WTC11 (cell line): ENCODE measurements around the gene ARHGEF1. TPM values are rescaled to one million over a fixed set of nuclear protein-coding genes. Genes with fewer than 3 reads are reported as not detected.

Source experiments
- ATAC-seq: fragments of 200-7000 bp; cut with Tn5 transposase; 2 replicates; pipeline ENCODE4 v1.10.0; 2021; ENCODE audit warnings: mild to moderate bottlenecking, moderate library complexity
- CTCF ChIA-PET: fragments of 300-600 bp; sonication (Branson Sonifier 250); formaldehyde crosslinking; loops from one replicate; lab custom pipeline; 2021; ENCODE audit warnings: antibody characterized with exemption; lab: Charles Lee
- POLR2A ChIA-PET: fragments of 350-600 bp; sonication (Branson Sonifier 250); formaldehyde crosslinking; loops from one replicate; lab custom pipeline; 2021; ENCODE audit warnings: antibody characterized with exemption; lab: Charles Lee
- DNase-seq: peaks from one replicate; pipeline ENCODE4 v3.0.0; 2021; ENCODE audit warnings: low spot score
- H3K27ac Mint-ChIP-seq: 2 replicates; pipeline ENCODE4 v1.8.0; 2021; ENCODE audit warnings: mixed read lengths
- H3K27me3 Mint-ChIP-seq: 2 replicates; pipeline ENCODE4 v1.8.0; 2021; ENCODE audit warnings: low read depth, mild to moderate bottlenecking, moderate library complexity, mixed read lengths
- H3K36me3 Mint-ChIP-seq: 2 replicates; pipeline ENCODE4 v1.8.0; 2021; ENCODE audit warnings: mixed read lengths
- H3K4me1 Mint-ChIP-seq: 2 replicates; pipeline ENCODE4 v1.8.0; 2022; ENCODE audit warnings: mixed read lengths
- H3K4me3 Mint-ChIP-seq: 2 replicates; pipeline ENCODE4 v1.8.0; 2021; ENCODE audit warnings: mild to moderate bottlenecking, moderate library complexity, mixed read lengths
- H3K9me3 Mint-ChIP-seq: 2 replicates; pipeline ENCODE4 v1.8.0; 2021; ENCODE audit warnings: mixed read lengths
- AR ChIP-seq: fragments of 250-450 bp; sonication (Bioruptor Pico); IDR thresholded peaks from 2 replicates; pipeline ENCODE4 v1.9.0; 2021; ENCODE audit warnings: mild to moderate bottlenecking
- ATF2 ChIP-seq: sonication (generic); formaldehyde crosslinking; IDR thresholded peaks from 2 replicates; pipeline ENCODE4 v1.8.1; 2022; ENCODE audit warnings: low read depth, missing genetic modification reagents, borderline replicate concordance
- GRHL2 ChIP-seq: fragments of 250-450 bp; sonication (Bioruptor Pico); IDR thresholded peaks from 2 replicates; pipeline ENCODE4 v1.8.0; 2022; ENCODE audit warnings: mild to moderate bottlenecking, moderate library complexity; ENCODE audit not compliant: insufficient replicate concordance, severe bottlenecking
- GTF2I ChIP-seq: fragments of 250-450 bp; sonication (Bioruptor Pico); conservative IDR thresholded peaks from 2 replicates; pipeline ENCODE4 v1.4.0; 2021; ENCODE audit warnings: mild to moderate bottlenecking
- NR2C2 ChIP-seq: sonication (generic); formaldehyde crosslinking; IDR thresholded peaks from 2 replicates; pipeline ENCODE4 v1.8.0; 2022; ENCODE audit warnings: mild to moderate bottlenecking, missing genetic modification reagents
- PRRX2 ChIP-seq: fragments of 250-450 bp; sonication (Bioruptor Pico); IDR thresholded peaks from 2 replicates; pipeline ENCODE4 v1.8.0; 2021; ENCODE audit warnings: mild to moderate bottlenecking
- TEAD4 ChIP-seq: sonication (generic); formaldehyde crosslinking; IDR thresholded peaks from 2 replicates; pipeline ENCODE4 v1.8.0; 2022; ENCODE audit warnings: mild to moderate bottlenecking, missing genetic modification reagents
- ZNF512 ChIP-seq: sonication (generic); formaldehyde crosslinking; IDR thresholded peaks from 2 replicates; pipeline ENCODE4 v1.8.1; 2022; ENCODE audit warnings: missing genetic modification reagents, borderline replicate concordance
- ZNF671 ChIP-seq: fragments of 250-450 bp; sonication (Bioruptor Pico); IDR thresholded peaks from 2 replicates; pipeline ENCODE4 v1.8.0; 2021; ENCODE audit warnings: mild to moderate bottlenecking
- total RNA-seq: library from RNA; stranded (reverse); gene quantifications from 3 replicates; pipeline ENCODE4 v1.2.3, GENCODE V29; 2021

The ARHGEF1 gene
- total RNA-seq, 1 experiment from 2014 or later, result 102 TPM

DNA sequence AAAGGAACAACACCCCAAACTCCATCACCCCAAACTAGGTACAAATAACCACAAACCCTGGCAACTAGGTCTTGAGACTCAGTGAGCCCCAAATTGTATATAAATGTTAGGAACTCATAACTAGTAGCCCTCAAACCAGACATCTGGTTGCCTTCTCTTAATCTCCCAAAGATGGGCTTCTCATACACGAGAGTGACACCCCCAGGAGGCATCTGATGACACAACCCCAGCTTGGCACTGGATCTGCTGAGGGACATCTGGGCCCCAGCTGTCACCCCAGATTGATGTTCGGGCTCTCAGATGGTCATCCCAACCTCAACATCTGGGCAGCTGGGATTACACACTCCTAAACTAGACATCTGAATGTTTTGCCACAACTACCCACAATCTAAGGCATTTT, 61.4 kb downstream of the ARHGEF1 start (continued):
- no peak for TF ChIP-seq ZNF512 (CRISPR knock-in tag)
- no peak for TF ChIP-seq ATF2 (CRISPR knock-in tag)

- DNase-seq, result no peak
- Mint-ChIP-seq H3K4me1 (no peaks in the 10 kb centered on the region), H3K9me3 (peaks cover 4% of the 10 kb centered on the region; the same call in 1 of the 2 replicates), H3K36me3 (no peaks in the 10 kb centered on the region), H3K27me3 (peaks cover 48% of the 10 kb centered on the region), H3K4me3 (no peak overlapping the region), H3K27ac (no peak overlapping the region)
- no peak for ATAC-seq
- ChIA-PET CTCF (interaction anchor here (1.5 to 1.8 kb wide), 2 partner anchors 8 to 14 kb away, joined by 4 to 7 read pairs; partner anchors contain the start of gene RABAC1), POLR2A (no interaction called here)
- TF ChIP-seq ZNF671 (CRISPR knock-in tag), result no peak
- no peak for TF ChIP-seq ATF2 (CRISPR knock-in tag)
- TF ChIP-seq TEAD4 (CRISPR knock-in tag), result no peak
- TF ChIP-seq ZNF512 (CRISPR knock-in tag), result no peak
- TF ChIP-seq AR (CRISPR knock-in tag), result no peak
- TF ChIP-seq PRRX2 (CRISPR knock-in tag), result no peak
- no peak for TF ChIP-seq GRHL2 (CRISPR knock-in tag)
- no peak for TF ChIP-seq NR2C2 (CRISPR knock-in tag)
Measured at GRCh38 chr19:41945135-41945766, 62.3 kb downstream of the ARHGEF1 start.

DNA sequence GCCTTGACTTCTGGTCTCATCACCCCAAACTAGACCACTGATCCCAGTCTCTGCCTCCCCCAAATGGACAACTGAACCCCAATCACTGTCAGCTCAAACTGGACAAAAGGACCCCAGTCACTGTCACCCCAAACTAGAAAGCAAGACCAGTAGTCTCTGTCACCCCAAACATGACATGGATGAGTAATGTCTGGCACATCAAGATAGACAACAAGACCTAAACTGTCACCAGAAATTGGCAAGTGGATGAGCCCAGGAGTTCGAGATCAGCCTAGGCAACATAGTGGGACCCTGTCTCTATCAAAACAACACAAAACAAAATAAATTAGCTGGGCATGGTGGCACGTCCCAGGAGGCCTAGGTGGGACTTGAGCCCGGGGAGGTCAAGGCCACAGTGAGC, 64.1 kb downstream of the ARHGEF1 start:
- Mint-ChIP-seq H3K27me3 (peaks cover 36% of the 10 kb centered on the region), H3K4me3 (no peak overlapping the region), H3K36me3 (no peaks in the 10 kb centered on the region), H3K27ac (no peak overlapping the region), H3K9me3 (peaks cover 4% of the 10 kb centered on the region; the same call in 1 of the 2 replicates), H3K4me1 (no peaks in the 10 kb centered on the region)
- ATAC-seq (no peak), DNase-seq (no peak)
- POLR2A ChIA-PET, result no interaction called here
- CTCF ChIA-PET, result interaction anchor here (1.0 to 1.8 kb wide), 3 partner anchors 10 to 74 kb away, joined by 4 to 5 read pairs (median 4); partner anchors contain the start of gene RABAC1
- TF ChIP-seq GTF2I, result no peak
